K562 (cell line): ENCODE results near the gene MDC1. TPM values are rescaled to one million over a fixed set of nuclear protein-coding genes. Genes with fewer than 3 reads are reported as not detected.

Experiments used
- ARHGAP35 ChIP-seq: fragments of 450-650 bp; IDR thresholded peaks from 2 replicates; pipeline ENCODE4 v1.6.1; 2018; ENCODE audit not compliant: partially characterized antibody
- ARNT ChIP-seq, 2 experiments: fragments of 450-650 bp; IDR thresholded peaks; 2 replicates each; pipeline ENCODE4 v1.6.1; 2016; ENCODE audit warnings: mild to moderate bottlenecking in 1 of 2
- BRD9 ChIP-seq: fragments of 450-650 bp; IDR thresholded peaks from 2 replicates; pipeline ENCODE4 v1.6.1; 2018; ENCODE audit warnings: low read depth; ENCODE audit not compliant: partially characterized antibody
- CTCFL ChIP-seq: IDR thresholded peaks from 2 replicates; pipeline ENCODE4 v1.6.1; 2011; ENCODE audit warnings: borderline replicate concordance, low read depth, mild to moderate bottlenecking, moderate library complexity, low read length; ENCODE audit not compliant: insufficient read depth, poor library complexity, severe bottlenecking
- ETV6 ChIP-seq, 3 experiments: fragments of 150-350 bp in 1 of 3; sonication (generic) in 1 of 3; formaldehyde crosslinking in 1 of 3; IDR thresholded peaks; 2 replicates each; pipeline versions ENCODE4 v1.6.1 to v1.8.0; 2014 to 2022; ENCODE audit warnings: borderline replicate concordance in 2 of 3, low read depth in 2 of 3, antibody characterized with exemption in 1 of 3, low read length in 1 of 3, mild to moderate bottlenecking in 1 of 3, missing genetic modification reagents in 1 of 3
- GABPB2 ChIP-seq: fragments of 250-450 bp; sonication (Bioruptor Pico); conservative IDR thresholded peaks from 2 replicates; pipeline ENCODE4 v1.5.1; 2021; ENCODE audit warnings: mild to moderate bottlenecking
- GATA2 ChIP-seq: sonication (generic); formaldehyde crosslinking; IDR thresholded peaks from 2 replicates; pipeline ENCODE4 v1.4.0; 2020; ENCODE audit warnings: mild to moderate bottlenecking, missing genetic modification reagents
- ID3 ChIP-seq, 2 experiments: fragments of 250-450 bp in 1 of 2; fragments of 450-650 bp in 1 of 2; sonication (Bioruptor Pico) in 1 of 2; IDR thresholded peaks; 2 replicates each; pipeline versions ENCODE4 v1.6.1 to v1.8.0; 2016 to 2021; ENCODE audit warnings: mild to moderate bottlenecking in 2 of 2, moderate library complexity in 2 of 2, missing compliant biosample characterization in 1 of 2, missing genetic modification characterization in 1 of 2
- KLF13 ChIP-seq: fragments of 450-650 bp; IDR thresholded peaks from 2 replicates; pipeline ENCODE4 v1.6.1; 2016; ENCODE audit warnings: missing genetic modification characterization, low read depth, mild to moderate bottlenecking, missing compliant biosample characterization, moderate library complexity, borderline replicate concordance
- MCM2 ChIP-seq: fragments of 450-650 bp; IDR thresholded peaks from 2 replicates; pipeline ENCODE4 v1.6.1; 2017; ENCODE audit warnings: low read depth, mild to moderate bottlenecking
- NCOA2 ChIP-seq, 2 experiments: fragments of 450-650 bp; IDR thresholded peaks; 2 replicates each; pipeline ENCODE4 v1.6.1; 2018; ENCODE audit warnings: mild to moderate bottlenecking in 2 of 2, moderate library complexity in 1 of 2; ENCODE audit not compliant: partially characterized antibody in 2 of 2
- NCOR1 ChIP-seq: fragments of 450-650 bp; IDR thresholded peaks from 2 replicates; pipeline ENCODE4 v1.6.1; 2016; ENCODE audit warnings: mild to moderate bottlenecking, moderate library complexity
- POLR2H ChIP-seq: IDR thresholded peaks from 2 replicates; pipeline ENCODE4 v1.6.1; 2016; ENCODE audit warnings: missing genetic modification characterization, low read depth, mild to moderate bottlenecking, control low read depth, missing compliant biosample characterization, moderate library complexity
- PRMT5 ChIP-seq: sonication (generic); formaldehyde crosslinking; IDR thresholded peaks from 2 replicates; pipeline ENCODE4 v1.5.0; 2020; ENCODE audit warnings: missing genetic modification reagents
- SP1 ChIP-seq: sonication (generic); formaldehyde crosslinking; IDR thresholded peaks from 2 replicates; pipeline ENCODE4 v1.8.1; 2022; ENCODE audit warnings: mild to moderate bottlenecking, missing genetic modification reagents
- SRF ChIP-seq, 2 experiments: fragments of 250-450, 450-650 bp in 1 of 2; sonication (Bioruptor Pico) in 1 of 2; sonication (generic) in 1 of 2; formaldehyde crosslinking; IDR thresholded peaks; 2 replicates each; pipeline versions ENCODE4 v1.5.0 to v1.5.1; 2020 to 2022; ENCODE audit warnings: mild to moderate bottlenecking in 1 of 2, missing genetic modification reagents in 1 of 2
- ZNF175 ChIP-seq: fragments of 200-800 bp; sonication (Bioruptor generic); IDR thresholded peaks from 2 replicates; pipeline ENCODE4 v1.6.1; 2016; ENCODE audit warnings: low read depth, mild to moderate bottlenecking, missing genetic modification characterization, missing compliant biosample characterization
- ZNF282 ChIP-seq: sonication (generic); formaldehyde crosslinking; IDR thresholded peaks from 2 replicates; pipeline ENCODE4 v1.8.1; 2023; ENCODE audit warnings: missing genetic modification reagents
- polyA plus RNA-seq, 8 experiments: library from polyadenylated mRNA; depleted of rRNA in 4 of 8; stranded (reverse) in 5 of 8; unstranded in 3 of 8; fragments of >200 nt; fragmentation: Nextera tagmentation in 2 of 8; fragmentation: Illumina TruSeq in 1 of 8; extraction: Ambion mirVana in 2 of 8; extraction: Trizol in 1 of 8; gene quantifications; 2 replicates each; pipeline versions ENCODE4 v1.2.1 to v1.2.3, GENCODE V29; 2011 to 2014; ENCODE audit warnings: inconsistent platforms in 1 of 8, missing spikeins in 1 of 8
- total RNA-seq, 7 experiments: library from RNA; depleted of rRNA in 6 of 7; stranded (reverse); fragments of >200 nt in 6 of 7; fragmentation: Illumina TruSeq in 2 of 7; extraction: Trizol in 2 of 7; gene quantifications; 2 replicates each; pipeline versions ENCODE4 v1.2.1 to v1.2.3, GENCODE V29; 2011 to 2021; ENCODE audit warnings: low replicate concordance in 1 of 7
- TF ChIP-seq, protein P1 (sequence below): fragments of 450-650 bp; IDR thresholded peaks from 2 replicates; pipeline ENCODE4 v1.6.1; 2014; ENCODE audit warnings: low read depth, mild to moderate bottlenecking, moderate library complexity, borderline replicate concordance
- TF ChIP-seq, protein P2 (sequence below): sonication (generic); formaldehyde crosslinking; IDR thresholded peaks from 2 replicates; pipeline ENCODE4 v1.8.0; 2022; ENCODE audit warnings: missing genetic modification reagents, mild to moderate bottlenecking, borderline replicate concordance

Gene MDC1
- total and polyA plus RNA-seq, 9 of the 15 experiments (the other 6 are each of a cell fraction or from before 2014, with no cell fraction given), result 8.2 to 114 (median 20.0) TPM

GRCh38 chr6:30717129-30717844, at the start of gene MDC1 (continued):
- TF ChIP-seq SRF (CRISPR knock-in tag; IDR thresholded peaks at IDR 0.05) (peak in 1 of 2 experiments; percentile 22; a peak in 1 of 4 replicates), NCOR1 (peak; percentile 83), GATA2 (CRISPR knock-in tag) (peak; percentile 20; the same call in 1 of the 2 replicates), BRD9 (peak; percentile 97), GABPB2 (CRISPR knock-in tag) (no peak), ZNF282 (no peak), ARNT (IDR thresholded peaks at IDR 0.05) (peak in 1 of 2 experiments; percentile 73; a peak in 1 of 4 replicates), POLR2H (tag) (no peak), CTCFL (no peak), ZNF175 (CRISPR knock-in tag) (no peak; the same call in 1 of the 2 replicates), ETV6 (IDR thresholded peaks at IDR 0.05; ENCODE audit: borderline replicate concordance in 1 of 2, low read depth in 2 of 2, low read length in 1 of 2) (no peak; a peak in 1 of 4 replicates), ETV6 (CRISPR knock-in tag; IDR thresholded peaks at IDR 0.05; ENCODE audit: borderline replicate concordance) (no peak), NCOA2 (IDR thresholded peaks at IDR 0.05; ENCODE audit: partially characterized antibody in 2 of 2) (no peak), ID3 (CRISPR knock-in tag; IDR thresholded peaks at IDR 0.05) (no peak), ID3 (tag; IDR thresholded peaks at IDR 0.05) (no peak), ARHGAP35 (no peak), SP1 (CRISPR knock-in tag) (peak; percentile 99), MCM2 (no peak), KLF13 (tag) (peak; percentile 58; the same call in 1 of the 2 replicates), PRMT5 (CRISPR knock-in tag) (no peak)
- TF ChIP-seq, protein P1, sequence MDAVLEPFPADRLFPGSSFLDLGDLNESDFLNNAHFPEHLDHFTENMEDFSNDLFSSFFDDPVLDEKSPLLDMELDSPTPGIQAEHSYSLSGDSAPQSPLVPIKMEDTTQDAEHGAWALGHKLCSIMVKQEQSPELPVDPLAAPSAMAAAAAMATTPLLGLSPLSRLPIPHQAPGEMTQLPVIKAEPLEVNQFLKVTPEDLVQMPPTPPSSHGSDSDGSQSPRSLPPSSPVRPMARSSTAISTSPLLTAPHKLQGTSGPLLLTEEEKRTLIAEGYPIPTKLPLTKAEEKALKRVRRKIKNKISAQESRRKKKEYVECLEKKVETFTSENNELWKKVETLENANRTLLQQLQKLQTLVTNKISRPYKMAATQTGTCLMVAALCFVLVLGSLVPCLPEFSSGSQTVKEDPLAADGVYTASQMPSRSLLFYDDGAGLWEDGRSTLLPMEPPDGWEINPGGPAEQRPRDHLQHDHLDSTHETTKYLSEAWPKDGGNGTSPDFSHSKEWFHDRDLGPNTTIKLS, result peak; percentile 99
- TF ChIP-seq, protein P2, sequence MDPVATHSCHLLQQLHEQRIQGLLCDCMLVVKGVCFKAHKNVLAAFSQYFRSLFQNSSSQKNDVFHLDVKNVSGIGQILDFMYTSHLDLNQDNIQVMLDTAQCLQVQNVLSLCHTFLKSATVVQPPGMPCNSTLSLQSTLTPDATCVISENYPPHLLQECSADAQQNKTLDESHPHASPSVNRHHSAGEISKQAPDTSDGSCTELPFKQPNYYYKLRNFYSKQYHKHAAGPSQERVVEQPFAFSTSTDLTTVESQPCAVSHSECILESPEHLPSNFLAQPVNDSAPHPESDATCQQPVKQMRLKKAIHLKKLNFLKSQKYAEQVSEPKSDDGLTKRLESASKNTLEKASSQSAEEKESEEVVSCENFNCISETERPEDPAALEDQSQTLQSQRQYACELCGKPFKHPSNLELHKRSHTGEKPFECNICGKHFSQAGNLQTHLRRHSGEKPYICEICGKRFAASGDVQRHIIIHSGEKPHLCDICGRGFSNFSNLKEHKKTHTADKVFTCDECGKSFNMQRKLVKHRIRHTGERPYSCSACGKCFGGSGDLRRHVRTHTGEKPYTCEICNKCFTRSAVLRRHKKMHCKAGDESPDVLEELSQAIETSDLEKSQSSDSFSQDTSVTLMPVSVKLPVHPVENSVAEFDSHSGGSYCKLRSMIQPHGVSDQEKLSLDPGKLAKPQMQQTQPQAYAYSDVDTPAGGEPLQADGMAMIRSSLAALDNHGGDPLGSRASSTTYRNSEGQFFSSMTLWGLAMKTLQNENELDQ (CRISPR knock-in tag), result no peak
